ENCODE results near the gene WDR74.

WDR74 gene

GRCh38 chr11:62855571-62856332 is 16.4 kb upstream of the WDR74 start:
- Mint-ChIP-seq H3K36me3 (ENCODE audit: insufficient read depth) (peaks cover 51% of the 10 kb centered on the region), H3K27ac (ENCODE audit: low read depth) (peak overlapping the region; percentile 98)

GRCh38 chr11:62854825-62855570 is 15.6 kb upstream of the WDR74 start:
- Mint-ChIP-seq H3K36me3 (ENCODE audit: insufficient read depth) (peaks cover 52% of the 10 kb centered on the region), H3K4me1 (peaks cover 48% of the 10 kb centered on the region), H3K9me3 (no peaks in the 10 kb centered on the region), H3K27me3 (no peaks in the 10 kb centered on the region), H3K4me3 (peak overlapping the region; percentile 96), H3K27ac (ENCODE audit: low read depth) (peak overlapping the region; percentile 98)
- DNase-seq (ENCODE audit: low spot score in 2 of 2) (no peak), ATAC-seq (replicated peaks; ENCODE audit: extremely low read depth, poor library complexity, severe bottlenecking) (peak; percentile 1)

More at GRCh38 chr11:62855571-62856332, 16.4 kb upstream of the WDR74 start:
- Mint-ChIP-seq H3K4me1 (peaks cover 48% of the 10 kb centered on the region), H3K4me3 (peak overlapping the region; percentile 96), H3K27me3 (no peaks in the 10 kb centered on the region), H3K9me3 (no peaks in the 10 kb centered on the region)
- ATAC-seq (replicated peaks; ENCODE audit: extremely low read depth, poor library complexity, severe bottlenecking) (peak; percentile 89), DNase-seq (ENCODE audit: low spot score in 2 of 2) (peak; percentile 98 to 99)

- H3K27me3 Mint-ChIP-seq, result no peaks in the 10 kb centered on the region
- H3K4me3 Mint-ChIP-seq, result peak overlapping the region; percentile 96
- no peak for DNase-seq (ENCODE audit: low spot score in 2 of 2)
- H3K4me1 Mint-ChIP-seq, result peaks cover 48% of the 10 kb centered on the region
- H3K36me3 Mint-ChIP-seq (ENCODE audit: insufficient read depth), result peaks cover 52% of the 10 kb centered on the region
- peak overlapping the region; percentile 98 for H3K27ac Mint-ChIP-seq (ENCODE audit: low read depth)
- H3K9me3 Mint-ChIP-seq, result no peaks in the 10 kb centered on the region
- ATAC-seq (replicated peaks; ENCODE audit: extremely low read depth, poor library complexity, severe bottlenecking), result no peak
Measured at GRCh38 chr11:62854013-62854824, 14.8 kb upstream of the WDR74 start.

- Mint-ChIP-seq H3K27me3 (no peaks in the 10 kb centered on the region), H3K4me1 (peaks cover 48% of the 10 kb centered on the region), H3K9me3 (no peaks in the 10 kb centered on the region), H3K4me3 (peak overlapping the region; percentile 96), H3K36me3 (ENCODE audit: insufficient read depth) (peaks cover 52% of the 10 kb centered on the region), H3K27ac (ENCODE audit: low read depth) (peak overlapping the region; percentile 49)
- ATAC-seq (replicated peaks; ENCODE audit: extremely low read depth, poor library complexity, severe bottlenecking), result peak; percentile 38
- DNase-seq (ENCODE audit: low spot score in 2 of 2), result peak in 1 of 2 donors; percentile 23
Measured at GRCh38 chr11:62853279-62853965, 14.0 kb upstream of the WDR74 start.

GRCh38 chr11:62852523-62853188 is 13.3 kb upstream of the WDR74 start:
- no peak for DNase-seq (ENCODE audit: low spot score in 2 of 2)
- Mint-ChIP-seq H3K4me1 (peaks cover 48% of the 10 kb centered on the region), H3K27me3 (no peaks in the 10 kb centered on the region), H3K4me3 (peak overlapping the region; percentile 96), H3K9me3 (no peaks in the 10 kb centered on the region), H3K36me3 (ENCODE audit: insufficient read depth) (peaks cover 52% of the 10 kb centered on the region), H3K27ac (ENCODE audit: low read depth) (peak overlapping the region; percentile 49)
- ATAC-seq (replicated peaks; ENCODE audit: extremely low read depth, poor library complexity, severe bottlenecking), result no peak

- no peaks in the 10 kb centered on the region for H3K9me3 Mint-ChIP-seq
- H3K4me1 Mint-ChIP-seq, result peaks cover 48% of the 10 kb centered on the region
- no peak overlapping the region for H3K4me3 Mint-ChIP-seq
- H3K27me3 Mint-ChIP-seq, result no peaks in the 10 kb centered on the region
- no peak for ATAC-seq (replicated peaks; ENCODE audit: extremely low read depth, poor library complexity, severe bottlenecking)
- DNase-seq (ENCODE audit: low spot score in 2 of 2), result no peak
- H3K27ac Mint-ChIP-seq (ENCODE audit: low read depth), result peak overlapping the region; percentile 71
- peaks cover 52% of the 10 kb centered on the region for H3K36me3 Mint-ChIP-seq (ENCODE audit: insufficient read depth)
Measured at GRCh38 chr11:62851807-62852522, 12.6 kb upstream of the WDR74 start.

GRCh38 chr11:62850911-62851806 is 11.8 kb upstream of the WDR74 start:
- DNase-seq (ENCODE audit: low spot score in 2 of 2), result no peak
- Mint-ChIP-seq H3K9me3 (no peaks in the 10 kb centered on the region), H3K36me3 (ENCODE audit: insufficient read depth) (peaks cover 49% of the 10 kb centered on the region), H3K27me3 (no peaks in the 10 kb centered on the region), H3K4me1 (peaks cover 44% of the 10 kb centered on the region), H3K27ac (ENCODE audit: low read depth) (peak overlapping the region; percentile 71), H3K4me3 (no peak overlapping the region)
- ATAC-seq (replicated peaks; ENCODE audit: extremely low read depth, poor library complexity, severe bottlenecking), result no peak

DNA sequence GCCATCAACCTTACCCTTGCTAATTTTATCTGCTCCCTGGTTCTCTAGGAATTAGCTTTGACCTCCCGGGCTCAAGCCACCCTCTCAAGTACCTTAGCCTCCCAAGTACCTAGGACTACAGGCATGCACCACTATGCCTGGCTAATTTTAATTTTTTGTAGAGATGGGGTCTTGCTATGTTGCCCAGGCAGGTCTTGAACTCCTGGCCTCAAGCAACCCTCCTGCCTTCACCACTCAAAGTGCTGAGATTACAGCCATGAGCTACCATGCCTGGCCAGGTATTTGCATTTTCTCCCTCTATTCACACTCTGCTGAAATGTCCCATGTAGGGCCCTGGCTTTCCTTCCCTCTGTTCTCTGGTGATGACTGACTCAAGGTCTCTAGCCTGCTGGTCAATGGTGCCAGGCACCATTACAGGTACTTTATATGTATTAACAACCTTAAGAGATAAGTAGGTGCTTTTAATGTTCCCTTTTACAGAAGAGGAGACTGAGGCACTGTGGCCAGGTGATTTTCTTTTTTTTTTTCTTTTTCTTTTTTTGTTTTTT is 8.5 kb upstream of the WDR74 start:
- Mint-ChIP-seq H3K27ac (ENCODE audit: low read depth) (no peak overlapping the region), H3K36me3 (ENCODE audit: insufficient read depth) (peaks cover 19% of the 10 kb centered on the region), H3K4me3 (no peak overlapping the region), H3K4me1 (peaks cover 11% of the 10 kb centered on the region), H3K9me3 (no peaks in the 10 kb centered on the region), H3K27me3 (no peaks in the 10 kb centered on the region)
- ATAC-seq (replicated peaks; ENCODE audit: extremely low read depth, poor library complexity, severe bottlenecking) (no peak), DNase-seq (ENCODE audit: low spot score in 2 of 2) (no peak)

DNA sequence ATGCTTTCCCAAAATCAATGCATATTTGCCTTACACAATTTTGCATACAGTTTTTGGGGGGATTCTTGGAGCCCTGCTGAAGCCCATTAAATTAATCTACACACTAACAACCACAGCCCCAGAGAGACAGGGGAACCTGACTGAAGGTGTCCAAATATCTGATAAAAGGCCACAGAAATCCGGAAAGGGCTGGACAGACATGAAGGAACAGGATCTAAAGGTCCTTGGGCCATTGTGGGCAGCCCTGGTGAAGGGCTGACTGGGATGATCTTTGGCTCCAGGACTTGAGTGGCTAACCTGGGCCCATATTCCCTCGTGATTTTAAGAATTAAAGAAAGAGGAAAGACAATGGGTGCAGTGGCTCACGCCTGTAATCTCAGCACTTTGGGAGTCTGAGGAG is 6.8 kb upstream of the WDR74 start:
- no peak overlapping the region for H3K4me3 Mint-ChIP-seq

GRCh38 chr11:62844154-62844553 is 4.8 kb upstream of the WDR74 start:
- Mint-ChIP-seq H3K27ac (ENCODE audit: low read depth) (no peak overlapping the region), H3K27me3 (no peaks in the 10 kb centered on the region), H3K4me3 (no peak overlapping the region), H3K4me1 (no peaks in the 10 kb centered on the region), H3K36me3 (ENCODE audit: insufficient read depth) (peaks cover 10% of the 10 kb centered on the region), H3K9me3 (no peaks in the 10 kb centered on the region)
- ATAC-seq (replicated peaks; ENCODE audit: extremely low read depth, poor library complexity, severe bottlenecking) (no peak), DNase-seq (ENCODE audit: low spot score in 2 of 2) (no peak)

More for the DNA sequence above, 6.8 kb upstream of the WDR74 start:
- Mint-ChIP-seq H3K27me3 (no peaks in the 10 kb centered on the region), H3K9me3 (no peaks in the 10 kb centered on the region), H3K36me3 (ENCODE audit: insufficient read depth) (peaks cover 8% of the 10 kb centered on the region), H3K4me1 (no peaks in the 10 kb centered on the region), H3K27ac (ENCODE audit: low read depth) (no peak overlapping the region)
- no peak for ATAC-seq (replicated peaks; ENCODE audit: extremely low read depth, poor library complexity, severe bottlenecking)
- no peak for DNase-seq (ENCODE audit: low spot score in 2 of 2)
